B cell (primary cell): ENCODE results near the gene MUL1. TPM values are rescaled to one million over a fixed set of nuclear protein-coding genes. Genes with fewer than 3 reads are reported as not detected.

Source experiments
- ATAC-seq: fragments of 200-7000 bp; cut with Tn5 transposase; one replicate; pipeline ENCODE4 v1.10.0; 2021; ENCODE audit warnings: low read depth, mild to moderate bottlenecking, moderate number of reproducible peaks, moderate library complexity
- CTCF ChIA-PET: fragments of 350-600 bp; sonication (Branson Sonifier 250); formaldehyde crosslinking; loops from one replicate; lab custom pipeline; 2021; ENCODE audit warnings: antibody characterized with exemption, inconsistent platforms; lab: Charles Lee
- POLR2A ChIA-PET: fragments of 350-600 bp; sonication (Branson Sonifier 250); formaldehyde crosslinking; loops from one replicate; lab custom pipeline; 2021; ENCODE audit warnings: antibody characterized with exemption; lab: Charles Lee
- DNase-seq: peaks from one replicate; pipeline ENCODE4 v3.0.0; 2013
- H2AFZ ChIP-seq: 2 replicates; pipeline ENCODE4 v1.6.1; 2012; ENCODE audit warnings: mild to moderate bottlenecking, low read depth, low read length; ENCODE audit not compliant: insufficient read depth, poor library complexity, severe bottlenecking
- H3K27ac ChIP-seq, 2 donors: 1 replicate in 1 of 2; 2 replicates in 1 of 2; pipeline ENCODE4 v1.5.1; 2012 to 2013; ENCODE audit warnings: low read length in 2 of 2, mild to moderate bottlenecking in 2 of 2, moderate library complexity in 1 of 2
- H3K27me3 ChIP-seq, 4 experiments: fragments of 200-600 bp in 1 of 4; sonication (generic) in 1 of 4; replicated peaks in 1 of 4; 1 replicate in 2 of 4; 2 replicates in 2 of 4; pipeline versions ENCODE4 v1.6.1 to v1.7.0; 2013 to 2016; ENCODE audit warnings: low read length in 3 of 4, mild to moderate bottlenecking in 2 of 4, mixed read lengths in 1 of 4, moderate library complexity in 1 of 4; ENCODE audit not compliant: insufficient read depth in 4 of 4, control insufficient read depth in 3 of 4; ENCODE audit errors: control extremely low read depth in 1 of 4
- H3K36me3 ChIP-seq, 2 experiments: replicated peaks in 1 of 2; 1 replicate in 1 of 2; 2 replicates in 1 of 2; pipeline versions ENCODE4 v1.6.1 to v1.7.1; 2013; ENCODE audit warnings: low read length in 1 of 2; ENCODE audit not compliant: insufficient read depth in 2 of 2, control insufficient read depth in 1 of 2; ENCODE audit errors: control extremely low read depth in 1 of 2, extremely low read depth in 1 of 2
- H3K4me1 ChIP-seq, 2 donors: fragments of 200-600 bp in 1 of 2; sonication (generic) in 1 of 2; 1 replicate in 1 of 2; 2 replicates in 1 of 2; pipeline versions ENCODE4 v1.5.1 to v1.6.1; 2013 to 2017; ENCODE audit warnings: low read length in 2 of 2; ENCODE audit not compliant: control insufficient read depth in 2 of 2, insufficient read depth in 2 of 2
- H3K4me2 ChIP-seq: replicated peaks from 2 replicates; pipeline ENCODE3; 2012; ENCODE audit warnings: mild to moderate bottlenecking, low read depth, low read length; ENCODE audit not compliant: poor library complexity, severe bottlenecking
- H3K4me3 ChIP-seq, 5 experiments: fragments of 200-600 bp in 1 of 5; sonication (generic) in 1 of 5; 1 replicate in 3 of 5; 2 replicates in 2 of 5; pipeline versions ENCODE4 v1.5.1 to v1.7.0; 2011 to 2016; ENCODE audit warnings: low read length in 4 of 5, mild to moderate bottlenecking in 4 of 5, low read depth in 2 of 5, control low read depth in 1 of 5, moderate library complexity in 1 of 5; ENCODE audit not compliant: insufficient read depth in 1 of 5; ENCODE audit errors: control extremely low read depth in 1 of 5, extremely low read depth in 1 of 5
- H3K79me2 ChIP-seq: fragments of 200-600 bp; sonication (generic); one replicate; pipeline ENCODE4 v1.6.0; 2016; ENCODE audit warnings: low read length; ENCODE audit not compliant: control insufficient read depth, insufficient read depth
- H3K9ac ChIP-seq: fragments of 200-600 bp; sonication (generic); 2 replicates; pipeline ENCODE4 v1.6.1; 2017; ENCODE audit warnings: mild to moderate bottlenecking, low read length, moderate library complexity
- H3K9me3 ChIP-seq, 3 donors: one replicate each; pipeline versions ENCODE4 v1.6.1 to v1.7.1; 2013; ENCODE audit warnings: low read length in 2 of 3; ENCODE audit not compliant: control insufficient read depth in 2 of 3, insufficient read depth in 1 of 3; ENCODE audit errors: control extremely low read depth in 1 of 3
- H4K20me1 ChIP-seq: 2 replicates; pipeline ENCODE4 v1.6.0; 2012; ENCODE audit warnings: mild to moderate bottlenecking, low read length; ENCODE audit not compliant: insufficient read depth, control insufficient read depth, poor library complexity, severe bottlenecking
- H3K27ac Mint-ChIP-seq: one replicate; pipeline ENCODE4 v1.8.0; 2021; ENCODE audit warnings: mixed read lengths
- H3K27me3 Mint-ChIP-seq: one replicate; pipeline ENCODE4 v1.8.0; 2021; ENCODE audit warnings: mixed read lengths
- H3K4me1 Mint-ChIP-seq: one replicate; pipeline ENCODE4 v1.8.0; 2021; ENCODE audit warnings: mixed read lengths
- H3K4me3 Mint-ChIP-seq: one replicate; pipeline ENCODE4 v1.8.0; 2021; ENCODE audit warnings: mixed read lengths
- H3K9me3 Mint-ChIP-seq: one replicate; pipeline ENCODE4 v1.8.0; 2022; ENCODE audit warnings: mixed read lengths; ENCODE audit not compliant: insufficient read depth
- CTCF ChIP-seq: fragments of 200-600 bp; IDR thresholded peaks from one replicate; pipeline ENCODE4 v1.8.0; 2022; ENCODE audit warnings: antibody characterized with exemption, mild to moderate bottlenecking
- EZH2 ChIP-seq: IDR thresholded peaks from 2 replicates; pipeline ENCODE4 v1.6.1; 2012; ENCODE audit warnings: borderline replicate concordance, low read depth, mild to moderate bottlenecking, moderate library complexity, low read length; ENCODE audit not compliant: insufficient read depth, poor library complexity, severe bottlenecking
- whole genome bisulfite sequencing: methylation state at CpG from one replicate; pipeline ENCODE4 v1.1.5; 2013; ENCODE audit warnings: missing lambda C conversion rate; ENCODE audit not compliant: insufficient coverage; 5-methylcytosine and 5-hydroxymethylcytosine counted together
- intact Hi-C: fragments of 100-400 bp; cut with micrococcal nuclease; formaldehyde crosslinking; loops from one replicate; pipeline ENCODE4 v1.10.0; 2022
- polyA plus RNA-seq: library from polyadenylated mRNA; depleted of rRNA; stranded (reverse); fragments of >200 nt; gene quantifications from 2 replicates; pipeline ENCODE4 v1.2.3, GENCODE V29; 2012
- total RNA-seq, 2 donors: library from RNA; stranded (reverse); fragments of 120-200 nt in 1 of 2; gene quantifications; 1 replicate in 1 of 2; 2 replicates in 1 of 2; pipeline versions ENCODE4 v1.2.3 to v1.2.4, GENCODE V29; 2013 to 2022

Gene MUL1
- total and polyA plus RNA-seq, 2 donors (not counting 1 experiment from before 2014, with no cell fraction given): 11.4 to 23.9 TPM

GRCh38 chr1:20486457-20487235, 21.3 kb downstream of the MUL1 start:
- ChIA-PET CTCF (interaction anchor here (1.2 to 3.9 kb wide), 2 partner anchors 7 to 274 kb away, joined by 4 to 20 read pairs; no protein-coding TSS in a partner anchor), POLR2A (interaction anchor here (0.6 to 0.8 kb wide), 3 partner anchors 20 to 1531 kb away, joined by 3 to 15 read pairs (median 6); no protein-coding TSS in a partner anchor)
- Histone ChIP-seq H3K4me2 (peak overlapping the region; percentile 98), H3K4me3 (peak overlapping the region in 4 of 5 experiments; percentile 32 to 67 (median 56)), H3K9me3 (peaks cover 0 to 7% (median 0%) of the 10 kb centered on the region in 3 donors), H3K36me3 (no peaks in the 10 kb centered on the region), H3K27ac (no peak overlapping the region), H3K79me2 (no peaks in the 10 kb centered on the region), H4K20me1 (no peaks in the 10 kb centered on the region), H3K27me3 (peaks cover 0 to 55% (median 24%) of the 10 kb centered on the region in 4 experiments), H2AFZ (peak overlapping the region; percentile 92), H3K4me1 (peaks cover 25 to 27% of the 10 kb centered on the region in 2 donors), H3K9ac (peak overlapping the region; percentile 68)
- no peaks in the 10 kb centered on the region for H3K9me3 Mint-ChIP-seq
- peaks cover 18% of the 10 kb centered on the region for H3K4me1 Mint-ChIP-seq
- WGBS: 4% methylated on average over 45 of the region's 51 CpGs
- no peak overlapping the region for H3K27ac Mint-ChIP-seq
- H3K27me3 Mint-ChIP-seq: peaks cover 57% of the 10 kb centered on the region
- H3K4me3 Mint-ChIP-seq: peak overlapping the region; percentile 80
- DNase-seq (peak; percentile 38), ATAC-seq (peak; percentile 18)
- TF ChIP-seq EZH2 (no peak), CTCF (no peak)
- intact Hi-C loops: loop anchor here (2.0 kb wide), 1 partner anchor 22 kb away; the partner anchor contains the start of gene MUL1
